GM12891 (cell line): ENCODE data around the gene CERS6.

ENCODE experiments used
- POLR2A ChIP-seq: IDR thresholded peaks from 2 replicates; pipeline ENCODE4 v1.6.1; 2011; ENCODE audit warnings: low read depth, low read length, control low read depth
- POLR2AphosphoS5 ChIP-seq: IDR thresholded peaks from 2 replicates; pipeline ENCODE4 v1.6.1; 2011; ENCODE audit warnings: low read depth, low read length, control low read depth
- SPI1 ChIP-seq: IDR thresholded peaks from 2 replicates; pipeline ENCODE4 v1.6.1; 2011; ENCODE audit warnings: low read depth, low read length, control low read depth
- TAF1 ChIP-seq: IDR thresholded peaks from 2 replicates; pipeline ENCODE4 v1.6.1; 2011; ENCODE audit warnings: low read depth, low read length, control low read depth

- TF ChIP-seq POLR2A (no peak), POLR2AphosphoS5 (no peak), TAF1 (no peak), SPI1 (no peak)
These were observed 325.2 kb downstream of the CERS6 start for GRCh38 chr2:168781191-168781817.
